Heart left ventricle (tissue), 16 donors: ENCODE measurements around the gene AGMO. TPM values are rescaled to one million over a fixed set of nuclear protein-coding genes. Genes with fewer than 3 reads are reported as not detected.

Source experiments
- ATAC-seq, 4 donors: fragments of 200-7000 bp; cut with Tn5 transposase; one replicate each; pipeline ENCODE4 v1.9.1; 2020 to 2022; ENCODE audit warnings: moderate library complexity in 4 of 4, mild to moderate bottlenecking in 3 of 4, moderate number of reproducible peaks in 1 of 4
- DNase-seq, 5 donors: peaks; one replicate each; pipeline ENCODE4 v3.0.0-alpha.2; 2020
- H3K27ac ChIP-seq, 12 donors: fragments of 200-600 bp; sonication (generic) in 4 of 12; one replicate each; pipeline versions ENCODE4 v1.5.0 to v1.8.0; 2016 to 2022; ENCODE audit warnings: mild to moderate bottlenecking in 2 of 12
- H3K27me3 ChIP-seq, 9 donors: fragments of 200-600 bp; sonication (generic) in 2 of 9; one replicate each; pipeline versions ENCODE4 v1.5.1 to v1.8.0; 2016 to 2022; ENCODE audit warnings: mild to moderate bottlenecking in 3 of 9
- H3K36me3 ChIP-seq, 9 donors: fragments of 200-600 bp; sonication (generic) in 2 of 9; one replicate each; pipeline versions ENCODE4 v1.5.0 to v1.8.0; 2018 to 2022; ENCODE audit warnings: mild to moderate bottlenecking in 2 of 9
- H3K4me1 ChIP-seq, 12 donors: fragments of 200-600 bp; sonication (generic) in 4 of 12; one replicate each; pipeline versions ENCODE4 v1.5.0 to v1.8.0; 2016 to 2022; ENCODE audit warnings: mild to moderate bottlenecking in 3 of 12
- H3K4me3 ChIP-seq, 12 donors: fragments of 200-600 bp; sonication (generic) in 4 of 12; one replicate each; pipeline versions ENCODE4 v1.5.0 to v1.8.0; 2017 to 2022; ENCODE audit warnings: mild to moderate bottlenecking in 9 of 12, moderate library complexity in 4 of 12
- H3K9me3 ChIP-seq, 12 donors: fragments of 200-600 bp; sonication (generic) in 4 of 12; one replicate each; pipeline versions ENCODE4 v1.5.0 to v1.8.0; 2016 to 2022; ENCODE audit warnings: mild to moderate bottlenecking in 1 of 12
- POLR2A ChIP-seq, 2 donors: fragments of 450-650 bp; IDR thresholded peaks; one replicate each; pipeline ENCODE4 v1.6.1; 2017; ENCODE audit warnings: antibody characterized with exemption in 2 of 2, mild to moderate bottlenecking in 2 of 2, moderate library complexity in 2 of 2
- WGBS, 4 donors: extraction: QIAGEN DNeasy Blood & Tissue Kit in 2 of 4; methylation state at CpG; one replicate each; pipeline versions ENCODE4 v1.1.5 to v1.1.7; 2013 to 2018; 5-methylcytosine and 5-hydroxymethylcytosine counted together
- intact Hi-C, 10 donors: fragments of 100-400 bp; cut with DNase I; formaldehyde crosslinking; loops; one replicate each; pipeline versions ENCODE4 v1.11.1 to v1.14.2; 2022
- polyA plus RNA-seq, 2 donors: library from polyadenylated mRNA; stranded (reverse); fragments of 200-250 nt; gene quantifications; one replicate each; pipeline ENCODE4 v1.2.3, GENCODE V29; 2013
- total RNA-seq, 9 donors: library from RNA; depleted of rRNA in 2 of 9; stranded (reverse); fragments of >200 nt in 2 of 9; fragmentation: NEBNext Ultra II Directional in 3 of 9; extraction: Animal tissue kit (Norgen Biotek cat#: 25700) in 3 of 9; gene quantifications; one replicate each; pipeline versions ENCODE4 v1.1.0 to v1.2.4, GENCODE V29; 2016 to 2023
- TF ChIP-seq, protein P1 (sequence below), 12 donors: fragments of 200-600 bp; sonication (generic) in 4 of 12; IDR thresholded peaks; one replicate each; pipeline versions ENCODE4 v1.5.0 to v1.8.0; 2018 to 2022; ENCODE audit warnings: antibody characterized with exemption in 12 of 12, mild to moderate bottlenecking in 5 of 12
- donor health status: ischemic (EF 13 %, LVEDD 7.1; RV severe dilation, severe dysfunction).
- donor health status: healthy with polysubstance abuse.
- donor health status: DM: no; HTN: yes; CAD: no.
- donor health status: DM: no; HTN: no; CAD: no.
- donor health status: ischemic (EF 25% LVEDD 6.9; RV normal size, moderate dysfunction).
- donor health status: ischemic (EF 25% LVEDD 5.7; RV mildly dilated, moderate dysfunction).
- donor health status: healthy.
- donor health status: DM: yes; HTN: yes; CAD: no.
- donor health status: ischemic (EF 35%, LVEDD 5.7; RV mildly dilated, moderate dysfunction).
- donor health status: nonischemic (EF 11% LVEDD 7.7; RV severe dilation, severe dysfunction).
- donor health status: DM: yes; HTN: yes; CAD: no.
- donor health status: PGD.
- donor health status: ischemic (EF 29% LVEDD 5.4; RV normal size, mild dysfunction).
- donor health status: nonischemic (EF 23%, LVEDD 6.1; RV moderate dilation, normal function).

Gene AGMO
- total and polyA plus RNA-seq, 11 donors, result 0.12 to 0.72 (median 0.40) TPM; not detected in 1

DNA sequence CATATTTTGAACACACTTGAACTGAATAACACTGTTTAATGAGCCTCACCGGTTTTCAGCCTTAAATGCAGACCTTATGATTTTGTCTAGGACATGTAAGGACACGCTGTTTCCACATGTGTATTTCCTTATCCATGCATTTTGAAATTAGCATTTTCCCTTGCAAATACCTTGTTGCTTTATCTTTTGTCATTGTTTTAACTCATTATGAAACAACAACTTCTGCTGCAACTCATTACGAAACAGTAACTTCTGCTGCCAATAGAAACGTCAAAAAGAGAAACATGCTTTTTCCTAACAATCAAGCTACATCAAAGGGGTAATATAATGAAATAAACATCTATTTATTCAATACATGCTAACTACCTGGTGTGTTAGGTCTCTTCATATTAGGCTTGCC lies 322.0 kb downstream of the AGMO start:
- WGBS, 4 donors, result 85 to 88% (median 87%) methylated on average over 4 of the region's 4 CpGs
- Histone ChIP-seq H3K9me3 (peaks cover 0 to 11% (median 0%) of the 10 kb centered on the region in 12 donors), H3K4me1 (no peaks in the 10 kb centered on the region), H3K27ac (no peak overlapping the region), H3K27me3 (no peaks in the 10 kb centered on the region), H3K36me3 (no peaks in the 10 kb centered on the region), H3K4me3 (no peak overlapping the region)
- no peak for ATAC-seq
- intact Hi-C loops, result no loop called here
- TF ChIP-seq, protein P1, sequence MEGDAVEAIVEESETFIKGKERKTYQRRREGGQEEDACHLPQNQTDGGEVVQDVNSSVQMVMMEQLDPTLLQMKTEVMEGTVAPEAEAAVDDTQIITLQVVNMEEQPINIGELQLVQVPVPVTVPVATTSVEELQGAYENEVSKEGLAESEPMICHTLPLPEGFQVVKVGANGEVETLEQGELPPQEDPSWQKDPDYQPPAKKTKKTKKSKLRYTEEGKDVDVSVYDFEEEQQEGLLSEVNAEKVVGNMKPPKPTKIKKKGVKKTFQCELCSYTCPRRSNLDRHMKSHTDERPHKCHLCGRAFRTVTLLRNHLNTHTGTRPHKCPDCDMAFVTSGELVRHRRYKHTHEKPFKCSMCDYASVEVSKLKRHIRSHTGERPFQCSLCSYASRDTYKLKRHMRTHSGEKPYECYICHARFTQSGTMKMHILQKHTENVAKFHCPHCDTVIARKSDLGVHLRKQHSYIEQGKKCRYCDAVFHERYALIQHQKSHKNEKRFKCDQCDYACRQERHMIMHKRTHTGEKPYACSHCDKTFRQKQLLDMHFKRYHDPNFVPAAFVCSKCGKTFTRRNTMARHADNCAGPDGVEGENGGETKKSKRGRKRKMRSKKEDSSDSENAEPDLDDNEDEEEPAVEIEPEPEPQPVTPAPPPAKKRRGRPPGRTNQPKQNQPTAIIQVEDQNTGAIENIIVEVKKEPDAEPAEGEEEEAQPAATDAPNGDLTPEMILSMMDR (IDR thresholded peaks at IDR 0.05), result no peak
- no peak for TF ChIP-seq POLR2A (IDR thresholded peaks at IDR 0.05)
- DNase-seq, result no peak

DNA sequence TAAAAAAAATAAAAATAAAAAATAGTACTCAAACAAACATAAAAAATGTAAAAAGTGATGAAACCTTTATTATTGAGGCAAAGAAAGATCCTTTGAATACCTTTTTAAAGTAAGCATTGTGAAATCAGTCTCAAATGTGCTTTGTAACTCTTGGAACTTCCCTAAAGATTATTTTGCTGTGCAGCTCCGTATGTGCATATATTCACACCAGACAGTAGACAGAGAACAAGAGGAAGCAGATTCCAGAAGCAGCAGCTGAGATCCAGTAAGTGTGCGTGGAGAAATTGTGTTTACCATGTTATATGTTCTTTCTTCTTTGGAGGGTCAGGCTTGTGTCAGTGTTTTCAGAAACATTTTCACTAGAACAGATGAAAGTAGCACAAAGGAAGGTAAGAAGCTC lies 324.9 kb downstream of the AGMO start:
- TF ChIP-seq, protein P1 (IDR thresholded peaks at IDR 0.05), result no peak
- no peak for TF ChIP-seq POLR2A (IDR thresholded peaks at IDR 0.05)
- H3K27me3 ChIP-seq, result no peaks in the 10 kb centered on the region
- H3K4me3 ChIP-seq, result no peak overlapping the region
- intact Hi-C loops, result no loop called here
- DNase-seq (no peak), ATAC-seq (no peak)
- H3K36me3 ChIP-seq, result no peaks in the 10 kb centered on the region
- no peak overlapping the region for H3K27ac ChIP-seq
- 41 to 51% (median 44%) methylated on average over 2 of the region's 2 CpGs for WGBS, 4 donors
- no peaks in the 10 kb centered on the region for H3K4me1 ChIP-seq
- H3K9me3 ChIP-seq, result peaks cover 0 to 11% (median 0%) of the 10 kb centered on the region in 12 donors

DNA sequence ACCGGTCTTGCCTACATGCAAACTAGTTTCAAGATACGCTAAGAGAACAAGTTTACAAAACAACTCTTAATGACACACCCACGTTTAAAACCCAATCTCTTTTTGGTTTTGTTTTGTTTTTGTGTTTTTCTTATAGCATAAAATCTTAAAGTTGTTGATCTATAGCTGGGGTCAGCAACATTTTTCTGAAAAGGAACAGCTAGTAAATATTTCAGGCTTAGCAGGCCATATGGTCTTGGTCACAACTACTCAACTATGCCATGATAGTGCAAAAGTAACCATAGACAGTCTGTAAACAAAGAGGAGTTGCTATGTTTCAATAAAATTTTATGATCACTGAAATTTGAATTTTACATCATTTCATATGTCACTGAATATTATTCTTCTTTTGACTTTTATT lies 327.4 kb downstream of the AGMO start:
- 81 to 86% (median 84%) methylated on average over 3 of the region's 3 CpGs for WGBS, 4 donors

DNA sequence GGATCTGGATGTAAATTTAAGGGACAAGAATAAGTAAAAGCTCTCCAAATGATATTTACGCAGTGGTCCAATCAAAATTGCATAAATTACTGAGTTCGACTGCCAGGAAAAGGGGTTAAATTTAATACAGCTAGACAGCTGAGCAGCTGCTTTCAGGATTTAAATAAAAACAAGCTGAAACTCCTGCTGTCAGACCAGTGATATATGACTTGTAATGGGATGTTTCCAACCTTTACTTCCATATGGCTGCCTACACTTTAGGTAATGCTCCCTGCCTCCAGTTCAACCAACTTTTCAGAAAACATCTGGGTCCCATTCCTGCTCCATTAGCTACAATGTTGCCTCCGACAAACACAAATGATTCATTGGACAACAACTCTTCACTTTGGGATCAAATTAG lies 333.0 kb downstream of the AGMO start:
- no peak for DNase-seq
- no peak for ATAC-seq
- TF ChIP-seq POLR2A (IDR thresholded peaks at IDR 0.05), result no peak
- TF ChIP-seq, protein P1 (IDR thresholded peaks at IDR 0.05), result no peak
- Histone ChIP-seq H3K4me1 (no peaks in the 10 kb centered on the region), H3K27ac (no peak overlapping the region), H3K27me3 (no peaks in the 10 kb centered on the region), H3K36me3 (no peaks in the 10 kb centered on the region), H3K9me3 (peaks cover 0 to 12% (median 0%) of the 10 kb centered on the region in 12 donors), H3K4me3 (no peak overlapping the region)
- WGBS, 4 donors, result 86 to 92% (median 88%) methylated on average over 3 of the region's 3 CpGs
- intact Hi-C loops, result no loop called here

More for the DNA sequence above, 327.4 kb downstream of the AGMO start:
- H3K27ac ChIP-seq, result no peak overlapping the region
- H3K36me3 ChIP-seq, result no peaks in the 10 kb centered on the region
- TF ChIP-seq, protein P1 (IDR thresholded peaks at IDR 0.05), result no peak
- no peak for TF ChIP-seq POLR2A (IDR thresholded peaks at IDR 0.05)
- no peak for ATAC-seq
- intact Hi-C loops, result no loop called here
- no peaks in the 10 kb centered on the region for H3K4me1 ChIP-seq
- no peak overlapping the region for H3K4me3 ChIP-seq
- H3K9me3 ChIP-seq, result peaks cover 0 to 11% (median 0%) of the 10 kb centered on the region in 12 donors
- no peaks in the 10 kb centered on the region for H3K27me3 ChIP-seq
- no peak for DNase-seq
